ENCODE measurements around the gene DUSP1. TPM values are rescaled to one million over a fixed set of nuclear protein-coding genes. Genes with fewer than 3 reads are reported as not detected.

DUSP1 gene
- total RNA-seq, 1 experiment from 2014 or later, result 10.3 TPM

GRCh38 chr5:172773481-172774469, 2.8 kb upstream of the DUSP1 start:
- peak overlapping the region; percentile 93 for H3K27ac ChIP-seq
- H3K4me1 ChIP-seq (replicated peaks; ENCODE audit: insufficient read depth), result peaks cover 75% of the 10 kb centered on the region
- peaks cover 16% of the 10 kb centered on the region for H4K20me1 ChIP-seq (ENCODE audit: insufficient read depth)
- DNase-seq, result no peak
- peaks cover 13% of the 10 kb centered on the region; the same call in 1 of the 2 replicates for H3K36me3 ChIP-seq (ENCODE audit: low read depth)
- no peaks in the 10 kb centered on the region for H3K9me2 ChIP-seq (ENCODE audit: insufficient read depth)
- no peak for TF ChIP-seq EZH2 (IDR thresholded peaks at IDR 0.05; ENCODE audit: low read depth)
- TF ChIP-seq, protein P1, sequence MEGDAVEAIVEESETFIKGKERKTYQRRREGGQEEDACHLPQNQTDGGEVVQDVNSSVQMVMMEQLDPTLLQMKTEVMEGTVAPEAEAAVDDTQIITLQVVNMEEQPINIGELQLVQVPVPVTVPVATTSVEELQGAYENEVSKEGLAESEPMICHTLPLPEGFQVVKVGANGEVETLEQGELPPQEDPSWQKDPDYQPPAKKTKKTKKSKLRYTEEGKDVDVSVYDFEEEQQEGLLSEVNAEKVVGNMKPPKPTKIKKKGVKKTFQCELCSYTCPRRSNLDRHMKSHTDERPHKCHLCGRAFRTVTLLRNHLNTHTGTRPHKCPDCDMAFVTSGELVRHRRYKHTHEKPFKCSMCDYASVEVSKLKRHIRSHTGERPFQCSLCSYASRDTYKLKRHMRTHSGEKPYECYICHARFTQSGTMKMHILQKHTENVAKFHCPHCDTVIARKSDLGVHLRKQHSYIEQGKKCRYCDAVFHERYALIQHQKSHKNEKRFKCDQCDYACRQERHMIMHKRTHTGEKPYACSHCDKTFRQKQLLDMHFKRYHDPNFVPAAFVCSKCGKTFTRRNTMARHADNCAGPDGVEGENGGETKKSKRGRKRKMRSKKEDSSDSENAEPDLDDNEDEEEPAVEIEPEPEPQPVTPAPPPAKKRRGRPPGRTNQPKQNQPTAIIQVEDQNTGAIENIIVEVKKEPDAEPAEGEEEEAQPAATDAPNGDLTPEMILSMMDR (conservative IDR thresholded peaks at IDR 0.05), result no peak
- H3K27me3 ChIP-seq (ENCODE audit: insufficient read depth, low read depth), result no peaks in the 10 kb centered on the region
- no peak overlapping the region for H2AFZ ChIP-seq
- peak overlapping the region; percentile 100 for H3K4me2 ChIP-seq
- no peaks in the 10 kb centered on the region for H3K9me3 ChIP-seq (ENCODE audit: insufficient read depth, low read depth)
- peaks cover 51% of the 10 kb centered on the region for H3F3A ChIP-seq (ENCODE audit: insufficient read depth, low read depth)
- no peak overlapping the region for H3K4me3 ChIP-seq
- intact Hi-C loops (cut with micrococcal nuclease; ENCODE audit: unreplicated experiment), result no loop called here
- CTCF ChIA-PET, result no interaction called here
- POLR2A ChIA-PET (ENCODE audit: unreplicated experiment), result interaction anchor here (0.5 to 0.6 kb wide), 2 partner anchors 111 to 185 kb away, joined by 3 to 5 read pairs; partner anchors contain the start of gene RPL26L1
- BruUV-seq (replicated peaks), result no TSS peak
- H3K79me2 ChIP-seq (ENCODE audit: low read depth), result peaks cover 17% of the 10 kb centered on the region

DNA sequence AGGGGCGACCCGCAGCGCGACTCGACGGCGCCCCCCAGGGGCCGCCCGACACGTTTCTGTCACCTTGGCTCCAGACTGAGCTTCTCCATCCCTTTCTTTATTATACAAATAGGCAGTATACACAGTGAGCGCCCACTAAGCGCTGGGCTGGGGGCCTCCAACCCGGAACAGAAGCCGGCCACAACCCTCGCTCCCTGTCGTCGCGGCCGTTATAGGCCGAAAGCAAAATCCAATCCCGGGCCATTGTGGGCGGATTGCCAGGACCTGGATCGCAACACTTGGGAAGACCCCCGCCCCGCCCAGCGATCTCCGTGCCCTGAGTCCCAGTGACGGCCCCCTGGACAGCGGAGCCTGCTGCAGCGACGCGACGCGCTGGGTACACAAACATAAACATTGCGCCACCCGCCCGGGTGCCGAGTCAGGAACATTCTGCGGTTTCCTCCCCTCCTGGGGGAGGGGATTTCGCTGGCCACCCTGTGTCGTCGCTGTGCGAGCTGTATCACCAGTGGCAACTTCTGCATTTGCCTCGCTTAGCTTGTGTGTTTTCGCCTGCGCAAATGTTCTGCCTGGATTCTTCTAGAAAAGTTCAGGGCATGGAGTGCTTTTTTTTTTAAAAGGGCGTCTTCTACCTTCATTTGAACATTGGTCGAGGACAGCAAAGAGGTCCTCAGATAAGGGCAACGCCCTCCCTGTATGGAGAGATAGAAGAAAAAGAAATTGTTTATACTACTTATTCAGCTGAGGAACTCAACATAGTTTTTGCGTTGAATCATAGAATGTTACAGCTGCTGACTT, 1.3 kb upstream of the DUSP1 start:
- H3K79me2 ChIP-seq (ENCODE audit: low read depth), result peaks cover 29% of the 10 kb centered on the region
- intact Hi-C loops (cut with micrococcal nuclease; ENCODE audit: unreplicated experiment), result loop anchor here (1.0 kb wide), 5 partner anchors 35 to 132 kb away; no protein-coding TSS in a partner anchor
- peak overlapping the region; percentile 100 for H3K4me2 ChIP-seq
- H2AFZ ChIP-seq, result no peak overlapping the region
- no peaks in the 10 kb centered on the region for H3K27me3 ChIP-seq (ENCODE audit: insufficient read depth, low read depth)
- no TSS peak for BruUV-seq (replicated peaks)
- H3K27ac ChIP-seq, result peak overlapping the region; percentile 93
- peaks cover 53% of the 10 kb centered on the region for H3F3A ChIP-seq (ENCODE audit: insufficient read depth, low read depth)
- POLR2A ChIA-PET (ENCODE audit: unreplicated experiment), result interaction anchor here (0.5 to 2.5 kb wide), 7 partner anchors 22 to 267 kb away, joined by 4 to 24 read pairs (median 12); partner anchors contain the start of gene ATP6V0E1
- peaks cover 29% of the 10 kb centered on the region for H4K20me1 ChIP-seq (ENCODE audit: insufficient read depth)
- CTCF ChIA-PET, result interaction anchor here (0.6 to 1.9 kb wide), 7 partner anchors 55 to 372 kb away, joined by 3 to 12 read pairs (median 4); no protein-coding TSS in a partner anchor
- no peaks in the 10 kb centered on the region for H3K9me3 ChIP-seq (ENCODE audit: insufficient read depth, low read depth)
- peaks cover 71% of the 10 kb centered on the region for H3K4me1 ChIP-seq (replicated peaks; ENCODE audit: insufficient read depth)
- TF ChIP-seq, protein P1 (conservative IDR thresholded peaks at IDR 0.05), result peak; percentile 86
- no peak for TF ChIP-seq EZH2 (IDR thresholded peaks at IDR 0.05; ENCODE audit: low read depth)
- H3K36me3 ChIP-seq (ENCODE audit: low read depth), result peaks cover 25% of the 10 kb centered on the region; the same call in 1 of the 2 replicates
- peak; percentile 90 for DNase-seq
- no peaks in the 10 kb centered on the region for H3K9me2 ChIP-seq (ENCODE audit: insufficient read depth)
- peak overlapping the region; percentile 91; the same call in 1 of the 2 replicates for H3K4me3 ChIP-seq
